HG03521 (cell line): ENCODE results near the gene BNIP3.
"Not testable (repeated sequence)": the region's sequence is repeated elsewhere in the genome, so short reads cannot be mapped to it uniquely, and the experiment has no call there.

Experiments
- ATAC-seq: cut with Tn5 transposase; IDR thresholded peaks from one replicate; pipeline ENCODE4 v1.9.1; 2021; ENCODE audit warnings: mild to moderate bottlenecking, moderate library complexity; ENCODE audit not compliant: unreplicated experiment

Gene BNIP3

DNA sequence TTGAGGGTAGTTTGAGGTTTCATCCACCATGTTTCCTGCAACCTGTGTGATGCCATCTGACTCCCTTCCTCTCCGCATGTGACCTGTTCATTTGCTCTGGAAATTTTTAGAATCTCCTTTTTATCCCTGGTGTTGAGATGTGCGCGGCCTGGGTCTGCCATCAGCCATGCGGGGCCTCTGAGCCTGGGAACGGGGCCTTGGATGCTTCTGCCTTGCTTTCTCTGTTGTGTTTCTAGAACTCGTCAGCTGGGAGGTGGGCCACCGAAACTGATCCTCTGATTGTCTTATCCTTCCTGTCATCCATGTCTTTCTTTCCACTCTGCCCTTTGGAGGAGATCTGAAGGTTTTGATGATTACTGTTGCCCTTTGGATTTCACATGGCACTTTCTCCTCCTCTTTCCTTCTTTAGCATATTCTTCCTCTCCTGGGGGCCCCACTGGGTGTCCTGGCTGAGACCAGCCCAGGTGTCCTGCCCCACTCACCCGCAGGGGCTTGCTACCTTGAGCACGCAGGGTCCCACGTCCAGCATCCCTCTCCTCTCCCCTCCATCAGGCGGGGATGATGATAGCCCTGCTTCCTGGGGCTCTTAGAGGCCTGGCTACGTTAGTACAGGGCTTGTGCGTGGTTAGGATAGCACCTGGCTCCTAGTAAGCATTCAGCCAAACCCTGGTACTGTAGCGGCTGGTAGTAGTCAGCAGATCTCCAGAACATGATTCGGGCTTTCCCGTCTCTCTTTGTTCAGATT lies 51.0 kb downstream of the BNIP3 start:
- no peak for ATAC-seq

GRCh38 chr10:131930150-131930549 lies 51.6 kb downstream of the BNIP3 start:
- no peak for ATAC-seq

- no peak for ATAC-seq
Measured at GRCh38 chr10:131929122-131929845, 52.4 kb downstream of the BNIP3 start.

DNA sequence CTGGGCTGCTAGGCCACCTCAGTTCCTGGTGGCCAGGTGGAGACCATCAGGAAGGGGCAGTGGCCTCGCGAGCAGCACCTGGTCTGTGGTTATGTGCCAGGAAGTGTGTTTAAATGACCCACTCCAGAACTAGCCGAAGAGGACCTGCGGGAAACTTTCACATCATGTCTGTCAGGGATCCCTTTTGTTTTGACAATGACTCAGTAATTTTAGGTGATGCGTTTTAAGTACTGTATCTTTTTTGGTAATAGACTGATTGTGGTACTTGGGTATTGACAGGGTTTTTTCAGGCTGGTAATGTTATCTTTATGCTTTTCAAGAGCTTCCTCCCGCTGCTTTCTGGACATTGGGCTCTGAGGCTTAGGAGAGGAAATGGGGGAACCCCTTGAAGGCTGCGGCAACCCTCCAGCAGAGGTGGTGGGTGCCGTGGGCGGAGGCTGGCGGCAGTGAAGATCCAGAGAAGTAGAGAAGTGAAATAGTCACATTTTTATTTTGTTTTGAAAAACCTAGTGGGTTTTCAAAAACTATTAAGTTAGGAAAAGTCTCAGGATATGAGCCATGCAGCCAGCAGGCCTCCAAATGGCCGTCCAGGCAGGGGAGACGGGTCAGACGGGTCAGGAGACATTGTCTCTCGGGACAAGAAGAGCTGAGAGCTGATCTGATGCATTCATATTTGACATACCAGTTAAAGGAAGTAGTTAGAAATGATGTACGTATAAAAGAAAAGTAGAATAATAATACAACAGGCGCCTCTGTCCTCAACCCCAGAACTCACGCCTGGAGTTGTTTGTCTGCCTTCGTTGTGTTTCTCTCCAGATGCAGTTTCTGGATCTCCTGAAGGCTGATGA lies 53.3 kb downstream of the BNIP3 start:
- ATAC-seq: no peak

- ATAC-seq: no peak
Measured at GRCh38 chr10:131926743-131927595, 54.8 kb downstream of the BNIP3 start.

- ATAC-seq: no peak
Measured at GRCh38 chr10:131926253-131926652, 55.5 kb downstream of the BNIP3 start.

DNA sequence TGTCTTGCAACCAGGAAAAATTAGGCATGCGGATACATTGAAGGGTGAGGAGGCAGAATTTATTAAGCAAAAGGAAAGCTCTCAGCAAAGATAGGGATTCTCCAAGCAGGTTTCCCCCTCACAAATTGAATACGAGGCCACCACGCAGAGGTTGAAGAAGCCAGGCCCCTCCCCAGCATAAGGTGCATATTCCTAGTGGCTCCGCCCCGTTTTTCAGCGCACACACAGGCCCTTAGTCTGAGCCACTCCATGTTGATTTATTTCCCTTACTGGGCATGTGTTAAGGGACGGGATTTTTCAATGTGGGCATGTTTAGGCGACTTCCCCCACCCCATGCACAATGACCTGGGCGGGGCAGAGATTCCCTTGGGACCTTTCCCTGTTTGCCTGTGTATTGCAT lies 56.0 kb downstream of the BNIP3 start:
- ATAC-seq: no peak

- no peak for ATAC-seq
Measured at GRCh38 chr10:131925011-131925649, 56.6 kb downstream of the BNIP3 start.

GRCh38 chr10:131923038-131923756 lies 58.5 kb downstream of the BNIP3 start:
- no peak for ATAC-seq

GRCh38 chr10:131921184-131921583 lies 60.5 kb downstream of the BNIP3 start:
- ATAC-seq: no peak

DNA sequence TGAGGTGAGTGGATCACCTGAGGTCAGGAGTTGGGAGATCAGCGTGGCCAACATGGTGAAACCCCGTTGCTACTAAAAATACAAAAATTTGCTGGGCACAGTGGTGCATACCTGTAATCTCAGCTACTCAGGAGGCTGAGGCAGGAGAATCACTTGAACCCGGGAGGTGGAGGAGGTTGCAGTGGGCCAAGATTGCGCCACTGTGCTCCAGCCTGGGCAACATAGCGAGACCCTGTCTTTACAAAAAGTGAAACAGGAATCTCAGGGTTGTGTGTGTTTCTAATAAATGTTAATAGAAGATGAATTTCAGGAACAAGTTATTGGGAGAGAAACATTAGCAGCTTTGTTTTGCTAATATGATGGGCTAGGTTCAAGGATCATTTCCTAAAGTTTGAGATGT lies 61.0 kb downstream of the BNIP3 start:
- no peak for ATAC-seq

GRCh38 chr10:131920151-131920550 lies 61.6 kb downstream of the BNIP3 start:
- ATAC-seq: no peak

GRCh38 chr10:131919461-131919860 lies 62.3 kb downstream of the BNIP3 start:
- ATAC-seq: not testable (repeated sequence)
